ENCODE results near the gene ACO2.

DNA sequence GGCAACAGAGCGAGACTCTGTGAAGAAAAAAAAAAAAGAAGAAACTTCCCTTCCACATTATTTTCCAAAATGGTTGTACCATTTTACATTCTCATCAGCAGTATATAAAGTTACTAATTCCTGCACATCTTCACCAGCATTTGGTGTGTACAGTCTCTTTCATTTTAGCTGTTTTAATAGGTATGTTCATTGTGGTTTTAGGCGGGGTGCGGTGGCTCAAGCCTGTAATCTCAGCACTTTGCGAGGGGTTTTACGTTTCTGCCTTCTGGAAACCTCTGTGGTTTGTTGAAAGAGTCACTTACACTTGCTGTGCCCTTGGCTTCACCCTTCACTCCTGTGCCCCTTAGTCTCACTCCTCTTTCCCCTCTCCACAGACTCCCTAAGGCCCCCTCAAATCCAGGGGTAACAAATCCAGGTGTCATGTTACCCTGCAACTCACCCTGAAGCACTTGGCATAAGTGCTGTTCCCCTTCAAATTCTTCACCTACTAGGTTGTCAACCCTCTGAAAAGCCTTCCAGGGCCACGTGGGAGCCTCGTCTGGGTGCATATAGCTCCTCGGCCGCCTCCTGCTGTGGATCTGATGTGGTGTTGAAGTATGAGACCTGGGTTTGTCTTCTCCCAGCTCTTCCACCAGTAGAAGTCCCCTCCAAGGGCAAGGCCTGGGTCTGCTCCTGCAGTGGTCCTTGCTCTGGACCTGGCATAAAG, 43.1 kb upstream of the ACO2 start:
- TF ChIP-seq POLR2A (IDR thresholded peaks at IDR 0.05) (no peak), CTCF (IDR thresholded peaks at IDR 0.05) (no peak)
